CD4-positive, alpha-beta T cell treated with Interleukin-17A for 1 hour (primary cell): Measurements from ENCODE around the gene POLE4.

Experiments
- DNase-seq: peaks from one replicate; pipeline ENCODE4 v3.0.0-alpha.2; 2020

POLE4 gene

GRCh38 chr2:75003276-75003675 is 44.8 kb downstream of the POLE4 start:
- DNase-seq, result no peak

GRCh38 chr2:75003773-75004172 is 45.3 kb downstream of the POLE4 start:
- no peak for DNase-seq

- DNase-seq, result no peak
Observed at GRCh38 chr2:75006041-75006440, 47.6 kb downstream of the POLE4 start.

GRCh38 chr2:75007061-75007460 is 48.6 kb downstream of the POLE4 start:
- DNase-seq, result no peak

- no peak for DNase-seq
Observed at GRCh38 chr2:75007819-75008218, 49.4 kb downstream of the POLE4 start.

- DNase-seq, result no peak
Observed at GRCh38 chr2:75010571-75010970, 52.1 kb downstream of the POLE4 start.

GRCh38 chr2:75012080-75012479 is 53.6 kb downstream of the POLE4 start:
- DNase-seq, result no peak

GRCh38 chr2:75018162-75018561 is 59.7 kb downstream of the POLE4 start:
- DNase-seq, result peak; percentile 1
